Psoas muscle (tissue), 8 donors: ENCODE measurements around the gene PLA2G12A. TPM values are rescaled to one million over a fixed set of nuclear protein-coding genes. Genes with fewer than 3 reads are reported as not detected.

Experiments
- ATAC-seq, 4 donors: fragments of 200-7000 bp; cut with Tn5 transposase; one replicate each; pipeline ENCODE4 v1.9.1; 2020; ENCODE audit warnings: moderate library complexity in 3 of 4, mild to moderate bottlenecking in 2 of 4
- DNase-seq, 2 donors: peaks; one replicate each; pipeline ENCODE4 v3.0.0-alpha.2; 2020
- H3K27ac ChIP-seq: fragments of 200-600 bp; one replicate; pipeline ENCODE4 v1.8.0; 2022
- H3K27me3 ChIP-seq, 3 donors: fragments of 200-600 bp in 1 of 3; one replicate each; pipeline versions ENCODE4 v1.6.1 to v1.8.0; 2013 to 2022; ENCODE audit warnings: low read length in 2 of 3, mild to moderate bottlenecking in 2 of 3, moderate library complexity in 1 of 3; ENCODE audit not compliant: insufficient read depth in 3 of 3
- H3K36me3 ChIP-seq, 2 donors: fragments of 200-600 bp in 1 of 2; one replicate each; pipeline versions ENCODE4 v1.6.1 to v1.8.0; 2013 to 2022; ENCODE audit warnings: low read depth in 1 of 2, mild to moderate bottlenecking in 1 of 2, moderate library complexity in 1 of 2; ENCODE audit not compliant: insufficient read depth in 1 of 2
- H3K4me1 ChIP-seq: fragments of 200-600 bp; one replicate; pipeline ENCODE4 v1.8.0; 2022
- H3K4me3 ChIP-seq: fragments of 200-600 bp; one replicate; pipeline ENCODE4 v1.8.0; 2022; ENCODE audit warnings: mild to moderate bottlenecking
- H3K9me3 ChIP-seq: fragments of 200-600 bp; one replicate; pipeline ENCODE4 v1.8.0; 2022
- CTCF ChIP-seq: fragments of 200-600 bp; IDR thresholded peaks from one replicate; pipeline ENCODE4 v1.8.0; 2022; ENCODE audit warnings: antibody characterized with exemption
- WGBS, 3 donors: extraction: QIAGEN DNeasy Blood & Tissue Kit; methylation state at CpG; one replicate each; pipeline versions ENCODE4 v1.1.6 to v1.1.7; 2013; 5-methylcytosine and 5-hydroxymethylcytosine counted together
- intact Hi-C, 2 donors: fragments of 100-400 bp; cut with DNase I; formaldehyde crosslinking; loops; one replicate each; pipeline versions ENCODE4 v1.11.0 to v1.14.2; 2022
- polyA plus RNA-seq, 3 donors: library from polyadenylated mRNA; stranded (reverse); fragments of 200-250 nt; gene quantifications; one replicate each; pipeline ENCODE4 v1.2.3, GENCODE V29; 2013
- total RNA-seq, 4 donors: library from RNA; stranded (reverse); fragmentation: NEBNext Ultra II Directional in 2 of 4; extraction: Animal tissue kit (Norgen Biotek cat#: 25700) in 2 of 4; gene quantifications; one replicate each; pipeline versions ENCODE4 v1.2.1 to v1.2.4, GENCODE V29; 2021 to 2023
- donor health status: healthy with polysubstance abuse.
- donor health status: DM: no; HTN: no; CAD: no; lungs with moderate emphysema.
- donor health status: Bipolar disorder and iron deficiency.
- donor health status: healthy.
- donor health status: DM: yes; HTN: yes; CAD: no.
- donor health status: DM: no; HTN: no; CAD: no.
- donor health status: DM: no; HTN: no; CAD: no.
- donor health status: DM: yes; HTN: yes; CAD: no.

The PLA2G12A gene
- total and polyA plus RNA-seq, 7 donors = 19.1 to 52.5 (median 31.9) TPM

GRCh38 chr4:109745830-109746229 lies 16.0 kb upstream of the PLA2G12A start:
- Histone ChIP-seq H3K27ac (no peak overlapping the region), H3K9me3 (no peaks in the 10 kb centered on the region), H3K36me3 (no peaks in the 10 kb centered on the region), H3K4me1 (no peaks in the 10 kb centered on the region), H3K27me3 (no peaks in the 10 kb centered on the region), H3K4me3 (no peak overlapping the region)
- DNase-seq = no peak
- intact Hi-C loops = no loop called here
- no peak for TF ChIP-seq CTCF
- no peak for ATAC-seq

DNA sequence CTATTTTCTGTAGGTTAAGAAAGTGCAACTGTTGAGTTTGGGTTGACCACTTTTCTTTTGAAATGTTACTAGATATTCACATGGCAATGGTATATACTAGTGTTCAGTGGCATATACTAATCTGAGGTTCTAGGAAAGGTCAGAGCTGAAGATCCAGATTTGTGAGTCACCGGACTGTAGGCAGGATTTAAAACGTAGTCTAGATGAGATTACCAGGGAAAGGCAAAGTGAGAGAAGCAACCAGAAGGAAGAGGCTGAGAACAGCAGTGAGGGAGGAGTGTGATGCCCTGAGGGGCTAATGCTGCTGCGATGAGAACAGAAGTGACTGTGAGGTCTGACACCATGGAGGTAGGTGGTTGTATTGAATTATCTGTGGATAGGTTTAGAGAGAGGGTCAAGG lies 9.7 kb upstream of the PLA2G12A start:
- Histone ChIP-seq H3K4me3 (no peak overlapping the region), H3K27me3 (no peaks in the 10 kb centered on the region), H3K4me1 (no peaks in the 10 kb centered on the region), H3K9me3 (no peaks in the 10 kb centered on the region), H3K36me3 (no peaks in the 10 kb centered on the region), H3K27ac (no peak overlapping the region)
- DNase-seq = no peak
- intact Hi-C loops = no loop called here
- 82 to 87% (median 83%) methylated on average over 3 of the region's 3 CpGs for WGBS, 3 donors
- ATAC-seq = no peak
- TF ChIP-seq CTCF = no peak

DNA sequence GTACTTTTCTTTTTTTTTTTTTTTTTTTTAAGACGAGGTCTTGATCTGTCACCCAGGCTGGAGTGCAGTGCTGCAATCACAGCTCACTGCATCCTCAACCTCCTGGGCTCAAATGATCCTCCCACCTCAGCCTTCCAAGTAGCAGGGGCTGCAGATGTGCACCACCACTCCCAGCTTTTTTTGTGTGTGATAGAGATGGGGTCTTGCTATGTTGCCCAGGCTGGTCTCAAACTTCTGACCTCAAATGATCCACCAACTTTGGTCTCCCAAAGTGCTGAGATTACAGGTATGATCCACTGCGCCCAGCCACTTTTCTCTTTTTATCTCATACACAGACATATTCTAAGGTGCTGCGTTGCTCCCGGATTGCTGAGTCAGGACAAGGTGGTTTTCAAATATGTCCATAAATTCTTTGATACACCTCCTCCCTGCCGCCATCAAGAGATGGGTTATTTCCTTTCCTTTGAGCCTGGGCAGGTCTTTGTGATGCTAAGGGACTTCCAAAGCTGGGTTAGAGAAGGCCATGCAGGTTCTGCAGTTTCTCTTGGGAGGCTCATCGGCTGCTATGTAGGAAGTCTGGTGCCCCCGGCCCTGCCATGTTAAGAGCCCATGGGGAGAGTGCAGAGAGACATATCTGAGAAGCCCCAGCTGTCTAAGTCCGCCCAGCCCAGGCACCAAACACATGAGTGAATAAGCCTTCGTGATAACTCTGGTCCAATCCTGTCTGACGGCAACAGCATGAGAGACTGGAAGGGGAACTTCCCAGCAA lies 8.4 kb upstream of the PLA2G12A start:
- Histone ChIP-seq H3K4me1 (no peaks in the 10 kb centered on the region), H3K27ac (no peak overlapping the region), H3K27me3 (no peaks in the 10 kb centered on the region), H3K36me3 (no peaks in the 10 kb centered on the region), H3K4me3 (no peak overlapping the region), H3K9me3 (no peaks in the 10 kb centered on the region)
- ATAC-seq (no peak), DNase-seq (no peak)
- 81 to 86% (median 83%) methylated on average over 9 to 10 of the region's 10 CpGs for WGBS, 3 donors
- intact Hi-C loops = no loop called here
- TF ChIP-seq CTCF = no peak

GRCh38 chr4:109735566-109736365 lies 5.9 kb upstream of the PLA2G12A start:
- H3K9me3 ChIP-seq = no peaks in the 10 kb centered on the region
- no peak for ATAC-seq
- DNase-seq = no peak
- no peaks in the 10 kb centered on the region for H3K4me1 ChIP-seq
- no peaks in the 10 kb centered on the region for H3K27me3 ChIP-seq
- no peak overlapping the region for H3K27ac ChIP-seq
- intact Hi-C loops = no loop called here
- H3K4me3 ChIP-seq = no peak overlapping the region
- no peak for TF ChIP-seq CTCF
- H3K36me3 ChIP-seq = no peaks in the 10 kb centered on the region
- WGBS, 3 donors = 63 to 69% (median 68%) methylated on average over 7 of the region's 7 CpGs
